GM21737 (cell line): Measurements from ENCODE around the gene CDH4.
"Not testable (repeated sequence)": the region's sequence is repeated elsewhere in the genome, so short reads cannot be mapped to it uniquely, and the experiment has no call there.

Experiments used
- ATAC-seq: cut with Tn5 transposase; IDR thresholded peaks from one replicate; pipeline ENCODE4 v1.9.1; 2021; ENCODE audit warnings: mild to moderate bottlenecking, moderate library complexity; ENCODE audit not compliant: unreplicated experiment

The CDH4 gene

GRCh38 chr20:61408951-61409740 is 157.1 kb downstream of the CDH4 start:
- ATAC-seq, result no peak

DNA sequence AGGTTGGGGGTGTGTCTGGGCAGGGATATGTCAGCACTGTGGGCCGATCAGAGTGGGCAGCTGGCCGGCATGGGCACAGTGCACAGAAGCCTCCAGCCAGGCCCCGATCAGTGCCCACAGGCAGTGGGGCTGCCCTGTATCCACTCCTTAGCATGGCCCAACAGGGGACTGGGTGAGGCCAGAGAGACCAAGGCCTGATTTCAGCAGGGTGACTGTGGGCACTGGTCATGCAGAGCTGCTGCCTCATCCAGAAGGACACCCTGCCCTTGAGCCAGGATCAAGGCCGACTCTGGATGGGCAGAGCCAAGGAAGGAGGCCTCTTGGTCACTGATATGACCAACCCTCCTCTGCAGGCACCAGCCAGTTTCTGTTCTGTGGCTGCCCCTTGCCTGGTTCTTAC is 159.7 kb downstream of the CDH4 start:
- ATAC-seq, result no peak

DNA sequence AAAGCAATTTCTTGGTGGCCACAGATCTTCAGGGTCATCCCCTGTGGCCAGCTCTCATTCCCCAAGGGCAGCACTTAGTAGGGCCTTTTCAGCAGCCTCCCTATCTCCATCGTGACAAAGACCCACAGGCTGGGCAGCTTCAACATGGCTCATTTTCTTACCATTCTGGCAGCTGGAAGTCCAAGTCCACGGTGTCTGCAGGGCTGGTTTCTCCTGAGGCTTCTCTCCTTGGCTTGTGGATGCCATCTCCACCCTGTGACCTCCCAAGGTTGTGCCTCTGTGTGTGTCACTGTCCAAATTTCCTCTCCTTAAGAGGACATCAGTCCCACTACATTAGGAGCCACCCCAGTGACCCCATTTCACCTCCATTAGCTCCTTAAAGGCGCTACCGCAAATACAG is 161.7 kb downstream of the CDH4 start:
- ATAC-seq, result no peak

GRCh38 chr20:61414455-61414991 is 162.5 kb downstream of the CDH4 start:
- ATAC-seq, result no peak

DNA sequence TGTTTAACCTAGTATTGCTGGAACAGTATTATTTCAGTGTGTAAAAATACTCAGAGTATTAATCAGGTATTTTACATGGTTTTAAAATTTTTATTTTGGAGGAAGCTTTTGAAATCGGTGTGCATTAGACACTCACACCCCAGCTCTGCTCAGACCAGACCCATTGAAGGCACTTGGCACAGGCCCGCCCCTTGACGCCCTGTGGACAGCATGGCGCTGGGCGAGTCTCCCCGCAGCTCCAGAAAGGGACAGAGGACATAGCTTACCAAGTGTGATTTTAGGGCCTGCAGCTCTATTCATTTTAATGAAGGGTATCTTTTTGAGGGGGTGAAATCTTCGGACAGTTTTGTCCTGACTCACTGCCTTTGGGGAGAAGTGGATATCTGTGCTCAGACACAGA is 164.5 kb downstream of the CDH4 start:
- no peak for ATAC-seq

DNA sequence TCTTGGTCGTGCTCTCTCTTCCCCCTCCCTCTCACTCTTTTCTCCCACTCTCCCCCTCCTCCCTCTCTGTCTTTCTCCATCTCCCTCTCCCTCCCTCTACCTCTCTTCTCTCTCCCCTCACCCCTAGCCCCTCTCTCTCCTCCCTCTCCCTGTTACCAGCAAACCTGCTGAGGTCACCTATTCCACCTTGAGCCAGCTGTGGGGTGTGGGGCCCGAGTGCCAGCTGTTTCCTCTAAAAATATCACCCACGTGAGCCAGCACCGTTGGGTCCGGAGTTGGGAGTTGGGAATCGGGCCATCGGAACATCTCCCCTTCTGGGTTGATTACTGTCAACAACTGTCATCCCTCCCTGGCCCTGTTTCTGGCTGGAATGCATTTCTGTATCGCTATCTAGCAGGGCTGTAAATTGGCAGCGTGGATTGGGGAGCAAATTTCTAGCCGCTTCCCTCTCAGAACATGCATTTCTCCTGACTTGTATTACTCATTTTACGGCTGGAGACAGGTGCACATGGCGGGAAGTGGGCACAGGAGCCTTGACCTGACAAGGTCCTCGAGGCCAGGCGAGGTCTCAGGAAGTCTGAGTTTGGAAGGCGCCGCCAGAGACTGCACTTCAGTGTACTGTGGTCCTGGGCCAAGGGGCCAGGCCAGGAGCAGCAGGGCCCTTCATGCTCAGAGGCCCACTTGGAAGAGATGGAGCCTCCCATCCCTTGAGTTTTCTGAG is 165.3 kb downstream of the CDH4 start:
- ATAC-seq, result no peak

GRCh38 chr20:61419010-61419409 is 166.9 kb downstream of the CDH4 start:
- no peak for ATAC-seq

- ATAC-seq, result no peak
Observed at GRCh38 chr20:61419501-61419900, 167.4 kb downstream of the CDH4 start.

- ATAC-seq, result no peak
Observed at GRCh38 chr20:61420056-61420455, 168.0 kb downstream of the CDH4 start.

- no peak for ATAC-seq
Observed at GRCh38 chr20:61420781-61421180, 168.7 kb downstream of the CDH4 start.

DNA sequence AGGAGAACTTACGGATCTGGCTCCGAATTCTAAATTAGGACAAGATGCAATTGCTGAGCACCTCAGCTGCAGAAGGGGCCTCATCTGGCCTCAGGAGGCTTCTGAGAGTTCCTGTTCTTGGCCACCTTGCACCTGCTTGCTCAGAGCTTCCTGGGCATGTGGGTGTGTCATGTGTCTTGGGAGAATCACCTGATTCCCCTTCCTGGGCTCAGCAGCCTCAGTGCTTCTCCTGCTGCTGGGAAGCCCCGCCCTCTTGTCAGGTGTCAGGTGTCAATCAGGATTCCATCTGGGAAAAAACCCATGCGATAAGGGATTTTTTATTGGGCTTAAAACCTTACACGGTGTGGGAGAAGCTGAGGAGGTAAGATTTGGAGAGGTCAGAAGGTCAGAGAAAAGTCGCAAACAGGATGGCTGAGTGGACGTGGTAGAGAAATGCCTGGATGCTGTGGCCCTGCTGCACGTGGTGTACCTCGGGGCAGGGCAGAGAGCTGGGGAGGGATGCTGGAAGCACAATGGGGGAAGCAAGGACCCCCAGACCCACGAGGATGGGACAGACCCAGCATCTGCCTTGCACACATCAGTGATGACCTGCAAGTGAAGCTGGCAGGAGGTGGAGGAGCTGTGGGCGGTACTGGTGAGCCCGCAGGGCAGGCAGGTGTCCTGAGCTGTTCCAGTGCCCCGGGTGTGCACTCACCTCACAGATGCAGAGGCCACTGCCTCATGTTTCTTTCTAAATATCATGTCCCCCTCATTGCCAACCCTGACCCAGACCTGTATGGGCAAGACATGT is 170.8 kb downstream of the CDH4 start:
- no peak for ATAC-seq

GRCh38 chr20:61424011-61424627 is 172.1 kb downstream of the CDH4 start:
- ATAC-seq, result no peak

- ATAC-seq, result no peak
Observed at GRCh38 chr20:61424628-61425420, 172.8 kb downstream of the CDH4 start.

- ATAC-seq, result not testable (repeated sequence)
Observed at GRCh38 chr20:61425541-61425991, 173.5 kb downstream of the CDH4 start.

DNA sequence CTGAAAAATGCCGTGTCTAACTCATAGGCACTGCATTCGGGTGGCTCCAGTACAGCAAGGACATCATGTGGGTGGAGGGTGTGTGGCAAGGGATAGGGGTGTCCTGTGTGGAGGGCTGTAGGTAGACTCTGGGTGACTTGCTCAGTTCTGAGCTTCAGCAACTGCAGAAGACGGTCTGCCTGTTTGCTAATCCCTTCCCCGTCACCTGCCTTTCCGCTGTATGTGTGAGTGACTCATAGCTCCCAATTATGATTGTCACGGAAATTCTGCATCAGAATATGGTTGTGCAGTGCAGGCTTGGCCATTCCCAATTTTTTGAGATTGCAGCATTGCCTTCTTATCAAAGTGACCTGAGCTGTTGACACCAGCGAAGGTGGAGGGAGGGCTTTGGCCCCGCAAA is 174.3 kb downstream of the CDH4 start:
- no peak for ATAC-seq

DNA sequence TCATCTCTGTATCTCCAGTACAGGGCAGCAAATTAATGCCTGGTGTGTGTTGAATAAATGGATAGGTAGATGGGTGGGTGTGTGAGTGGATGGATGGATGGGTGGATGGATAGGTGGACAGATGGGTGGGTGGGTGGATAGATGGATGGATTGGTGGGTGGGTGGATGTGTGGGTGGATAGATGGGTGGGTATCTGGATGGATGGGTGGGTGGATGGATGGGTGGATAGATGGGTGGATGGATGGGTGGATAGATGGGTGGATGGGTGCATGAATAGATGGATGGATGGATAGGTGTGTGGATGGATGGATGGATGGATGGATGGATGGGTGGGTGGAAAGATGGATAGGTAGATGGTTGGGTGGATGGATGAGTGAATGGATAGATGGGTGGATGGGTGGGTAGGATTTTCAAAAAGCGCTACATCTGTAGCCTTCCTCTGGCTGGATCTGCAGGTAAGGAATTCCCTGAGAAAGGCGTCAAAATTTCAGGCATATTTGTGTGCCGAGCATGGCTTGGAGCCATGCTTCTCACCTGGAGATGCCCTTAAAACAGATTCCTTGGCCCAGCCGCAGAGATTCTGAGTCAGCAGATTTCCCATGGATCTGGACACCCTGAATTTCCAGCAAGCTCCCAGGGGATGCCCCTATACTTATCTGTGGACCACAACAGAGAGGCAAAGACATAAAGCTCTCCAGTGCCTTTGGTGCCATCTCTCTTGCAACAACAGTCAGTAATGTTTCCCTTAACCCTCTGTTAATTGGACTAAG is 177.6 kb downstream of the CDH4 start:
- no peak for ATAC-seq

GRCh38 chr20:61430228-61430624 is 178.2 kb downstream of the CDH4 start:
- no peak for ATAC-seq

DNA sequence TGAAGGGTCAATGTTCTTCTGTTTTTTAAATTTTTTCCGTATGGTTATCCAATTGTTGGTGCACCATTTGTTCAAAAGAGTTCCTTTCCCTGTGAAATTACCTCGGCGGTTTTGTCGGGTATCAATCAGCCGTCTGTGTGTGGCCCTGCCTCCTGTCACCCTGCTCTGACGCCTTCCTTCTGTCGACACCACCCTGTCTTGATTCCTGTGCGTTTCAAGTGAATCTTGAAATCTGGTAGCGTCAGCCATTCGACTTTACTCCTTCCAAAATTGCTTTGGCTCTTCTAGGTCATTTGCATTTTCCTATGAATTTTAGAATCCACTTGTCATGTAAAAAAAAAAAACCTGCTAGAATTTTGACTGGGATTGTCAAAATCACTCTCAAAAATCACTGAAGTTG is 181.1 kb downstream of the CDH4 start:
- ATAC-seq, result no peak

GRCh38 chr20:61433816-61434215 is 181.8 kb downstream of the CDH4 start:
- ATAC-seq, result no peak
